Effector memory CD4-positive, alpha-beta T cell (primary cell): Measurements from ENCODE around the gene RASGRP2.

Experiments used
- DNase-seq, 3 donors: peaks; one replicate each; pipeline ENCODE4 v3.0.0-alpha.2; 2020
- H3K27ac ChIP-seq: 2 replicates; pipeline ENCODE4 v1.7.0; 2013; ENCODE audit warnings: mild to moderate bottlenecking, low read length, moderate library complexity; ENCODE audit not compliant: insufficient read depth, poor library complexity, severe bottlenecking
- H3K27me3 ChIP-seq: replicated peaks from 2 replicates; pipeline ENCODE4 v1.7.0; 2013; ENCODE audit warnings: mild to moderate bottlenecking, low read length; ENCODE audit not compliant: insufficient read depth, control insufficient read depth, poor library complexity, severe bottlenecking
- H3K36me3 ChIP-seq: 2 replicates; pipeline ENCODE4 v1.7.0; 2013; ENCODE audit warnings: mild to moderate bottlenecking, low read length, moderate library complexity; ENCODE audit not compliant: control insufficient read depth, insufficient read depth
- H3K4me1 ChIP-seq: 2 replicates; pipeline ENCODE4 v1.7.0; 2013; ENCODE audit warnings: low read length, mild to moderate bottlenecking; ENCODE audit not compliant: control insufficient read depth, insufficient read depth, poor library complexity, severe bottlenecking
- H3K4me3 ChIP-seq: 2 replicates; pipeline ENCODE4 v1.7.0; 2013; ENCODE audit warnings: low read length, low read depth, mild to moderate bottlenecking; ENCODE audit not compliant: insufficient read depth, poor library complexity, severe bottlenecking
- H3K9me3 ChIP-seq: 2 replicates; pipeline ENCODE4 v1.7.0; 2013; ENCODE audit warnings: mild to moderate bottlenecking, low read length, moderate library complexity; ENCODE audit not compliant: control insufficient read depth

RASGRP2 gene

DNA sequence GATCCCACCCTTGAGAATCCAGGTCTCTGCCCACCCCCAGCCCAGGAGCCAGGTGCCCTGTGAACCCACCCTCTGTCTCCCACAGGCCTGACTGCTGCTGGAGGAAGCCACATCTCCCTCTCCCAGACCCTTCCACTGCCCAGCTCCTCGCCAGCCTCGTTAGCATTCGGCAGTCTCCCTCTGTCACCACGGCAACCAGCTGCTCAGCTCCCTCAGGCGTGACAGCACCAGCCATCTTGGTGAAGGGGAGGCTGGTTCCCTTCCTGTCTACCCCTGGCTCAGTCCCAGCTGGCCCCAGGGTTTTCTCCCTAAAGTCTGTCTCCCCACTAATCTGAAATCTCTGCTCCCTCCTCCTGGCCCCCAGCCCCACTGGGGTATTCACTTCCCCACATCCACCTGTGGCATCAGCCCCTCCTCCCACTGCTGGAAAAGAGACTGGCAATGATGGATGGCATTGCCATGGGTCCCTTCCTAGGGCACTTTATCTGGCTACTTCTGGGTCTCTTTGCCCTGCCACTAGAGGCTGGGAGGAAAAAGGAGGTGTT, 49.0 kb downstream of the RASGRP2 start:
- H3K4me1 ChIP-seq: no peaks in the 10 kb centered on the region
- no peaks in the 10 kb centered on the region for H3K9me3 ChIP-seq
- no peak overlapping the region for H3K4me3 ChIP-seq
- no peak for DNase-seq
- no peaks in the 10 kb centered on the region for H3K36me3 ChIP-seq
- peaks cover 4% of the 10 kb centered on the region for H3K27me3 ChIP-seq
- H3K27ac ChIP-seq: no peak overlapping the region

DNA sequence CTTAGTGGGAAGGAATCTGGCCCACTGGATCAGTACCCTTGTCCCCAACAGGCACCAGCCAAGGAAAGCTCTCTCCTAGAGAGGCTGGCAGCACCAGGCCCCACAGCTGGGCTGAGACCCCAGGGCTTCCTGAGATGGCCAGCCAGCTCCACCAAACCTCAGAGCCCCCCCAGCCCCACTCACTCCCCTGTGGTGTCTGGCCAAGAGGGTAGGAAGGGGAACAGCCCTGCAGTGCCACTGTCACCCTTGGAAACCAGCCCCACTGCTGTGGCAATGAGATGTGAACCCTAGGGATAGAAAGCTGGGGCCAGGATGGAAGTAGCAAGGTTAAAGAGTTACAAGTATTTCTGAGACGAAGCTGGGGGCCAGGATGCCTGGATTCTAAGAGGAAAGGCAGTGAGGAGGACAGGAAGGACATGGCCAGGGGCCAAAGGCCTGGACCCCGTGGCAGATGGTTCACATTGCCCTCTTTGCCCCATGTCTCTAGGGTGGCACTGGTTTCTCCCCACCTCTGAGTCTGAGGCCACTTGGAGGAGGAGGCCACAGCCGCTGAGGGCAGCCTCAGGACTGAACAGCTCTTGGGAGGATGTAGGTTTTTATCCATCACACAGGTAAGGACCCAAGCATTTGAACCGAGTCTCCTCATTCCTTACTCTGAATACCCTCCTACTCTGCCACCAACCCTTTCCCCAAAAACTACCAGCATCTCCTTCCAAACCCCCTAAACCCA, 49.8 kb downstream of the RASGRP2 start:
- DNase-seq: no peak
- Histone ChIP-seq H3K4me3 (no peak overlapping the region), H3K9me3 (no peaks in the 10 kb centered on the region), H3K27ac (no peak overlapping the region), H3K27me3 (peaks cover 4% of the 10 kb centered on the region), H3K36me3 (no peaks in the 10 kb centered on the region), H3K4me1 (no peaks in the 10 kb centered on the region)

- Histone ChIP-seq H3K27me3 (peaks cover 4% of the 10 kb centered on the region), H3K27ac (no peak overlapping the region), H3K4me3 (no peak overlapping the region), H3K9me3 (no peaks in the 10 kb centered on the region), H3K36me3 (no peaks in the 10 kb centered on the region), H3K4me1 (peaks cover 8% of the 10 kb centered on the region)
- DNase-seq: no peak
Measured at GRCh38 chr11:64692764-64693331, 51.1 kb downstream of the RASGRP2 start.

DNA sequence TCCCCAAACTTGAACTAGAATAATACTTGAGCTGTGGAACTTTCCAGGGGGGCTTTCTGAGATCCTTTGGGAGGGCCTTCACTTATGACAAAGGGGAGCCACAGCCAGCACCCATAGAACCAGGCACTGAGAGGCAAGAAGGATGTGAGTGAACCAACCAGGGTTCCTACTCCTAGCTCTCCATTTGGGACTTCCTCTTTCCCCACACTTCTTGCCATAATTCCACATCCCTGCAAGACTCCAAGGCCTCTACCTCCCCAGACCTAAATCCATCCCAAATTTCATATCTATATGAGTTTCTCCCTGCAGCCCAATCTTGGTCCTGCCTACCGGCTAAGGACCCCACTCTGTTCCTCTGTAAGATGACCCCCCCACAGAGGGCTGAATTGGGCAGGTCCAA, 52.4 kb downstream of the RASGRP2 start:
- H3K9me3 ChIP-seq: no peaks in the 10 kb centered on the region
- peaks cover 8% of the 10 kb centered on the region for H3K4me1 ChIP-seq
- H3K4me3 ChIP-seq: no peak overlapping the region
- no peaks in the 10 kb centered on the region for H3K36me3 ChIP-seq
- no peak overlapping the region for H3K27ac ChIP-seq
- H3K27me3 ChIP-seq: peaks cover 4% of the 10 kb centered on the region
- no peak for DNase-seq

DNA sequence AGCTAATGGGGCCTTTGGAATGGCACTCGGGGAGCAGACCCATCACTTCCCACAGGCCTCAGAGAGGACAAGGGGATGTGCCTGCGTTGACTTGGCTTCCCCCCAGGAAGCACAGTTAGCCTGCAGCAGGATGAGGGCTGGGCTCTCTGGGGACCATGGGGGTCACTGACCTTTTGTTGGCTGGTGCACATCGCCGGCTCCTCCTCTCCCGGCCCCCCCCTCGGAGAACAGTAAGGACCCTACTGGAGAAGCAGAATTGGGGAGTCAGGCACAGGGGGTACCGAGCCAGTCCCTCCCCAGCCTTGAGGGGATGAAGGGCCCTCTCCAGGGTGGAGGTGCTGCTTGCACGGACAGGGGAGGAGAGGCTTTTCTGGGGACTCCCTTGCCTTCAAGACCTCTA, 53.7 kb downstream of the RASGRP2 start:
- Histone ChIP-seq H3K4me3 (no peak overlapping the region), H3K36me3 (no peaks in the 10 kb centered on the region), H3K27me3 (peaks cover 4% of the 10 kb centered on the region), H3K4me1 (peaks cover 8% of the 10 kb centered on the region), H3K9me3 (no peaks in the 10 kb centered on the region), H3K27ac (no peak overlapping the region)
- DNase-seq: no peak

- Histone ChIP-seq H3K27me3 (no peaks in the 10 kb centered on the region), H3K4me3 (peak overlapping the region; percentile 18), H3K27ac (no peak overlapping the region), H3K4me1 (peaks cover 8% of the 10 kb centered on the region), H3K36me3 (no peaks in the 10 kb centered on the region), H3K9me3 (no peaks in the 10 kb centered on the region)
- DNase-seq: peak; percentile 75 to 81 (median 76)
Measured at GRCh38 chr11:64688534-64688982, 55.4 kb downstream of the RASGRP2 start.

GRCh38 chr11:64687643-64688533, 56.1 kb downstream of the RASGRP2 start:
- no peak overlapping the region for H3K4me3 ChIP-seq

DNA sequence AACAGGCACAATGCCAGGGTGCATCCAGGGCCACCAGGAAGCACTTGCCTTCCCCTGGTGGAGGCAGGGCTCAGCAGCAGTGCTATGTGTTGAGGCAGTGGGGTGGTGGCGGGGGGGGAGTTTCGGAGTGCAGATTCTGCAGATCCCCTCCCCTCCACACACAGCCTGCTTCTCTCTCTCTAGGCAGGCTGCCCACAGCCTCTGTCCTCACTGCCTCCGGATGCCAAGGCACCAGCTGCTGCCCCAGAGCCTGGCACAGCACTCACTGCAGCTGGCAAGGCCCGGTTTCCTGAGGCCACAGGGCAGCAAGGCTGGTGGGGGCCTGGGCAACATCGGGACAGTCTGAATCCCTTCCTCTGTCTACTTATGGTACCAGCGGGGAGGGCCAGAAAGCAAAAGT, 56.7 kb downstream of the RASGRP2 start:
- no peaks in the 10 kb centered on the region for H3K27me3 ChIP-seq
- H3K36me3 ChIP-seq: no peaks in the 10 kb centered on the region
- DNase-seq: no peak
- H3K4me1 ChIP-seq: peaks cover 8% of the 10 kb centered on the region
- no peak overlapping the region for H3K4me3 ChIP-seq
- H3K27ac ChIP-seq: no peak overlapping the region
- H3K9me3 ChIP-seq: no peaks in the 10 kb centered on the region

More at GRCh38 chr11:64687643-64688533, 56.1 kb downstream of the RASGRP2 start:
- H3K27me3 ChIP-seq: no peaks in the 10 kb centered on the region
- no peaks in the 10 kb centered on the region for H3K36me3 ChIP-seq
- no peaks in the 10 kb centered on the region for H3K9me3 ChIP-seq
- no peak for DNase-seq
- H3K4me1 ChIP-seq: peaks cover 8% of the 10 kb centered on the region
- no peak overlapping the region for H3K27ac ChIP-seq

DNA sequence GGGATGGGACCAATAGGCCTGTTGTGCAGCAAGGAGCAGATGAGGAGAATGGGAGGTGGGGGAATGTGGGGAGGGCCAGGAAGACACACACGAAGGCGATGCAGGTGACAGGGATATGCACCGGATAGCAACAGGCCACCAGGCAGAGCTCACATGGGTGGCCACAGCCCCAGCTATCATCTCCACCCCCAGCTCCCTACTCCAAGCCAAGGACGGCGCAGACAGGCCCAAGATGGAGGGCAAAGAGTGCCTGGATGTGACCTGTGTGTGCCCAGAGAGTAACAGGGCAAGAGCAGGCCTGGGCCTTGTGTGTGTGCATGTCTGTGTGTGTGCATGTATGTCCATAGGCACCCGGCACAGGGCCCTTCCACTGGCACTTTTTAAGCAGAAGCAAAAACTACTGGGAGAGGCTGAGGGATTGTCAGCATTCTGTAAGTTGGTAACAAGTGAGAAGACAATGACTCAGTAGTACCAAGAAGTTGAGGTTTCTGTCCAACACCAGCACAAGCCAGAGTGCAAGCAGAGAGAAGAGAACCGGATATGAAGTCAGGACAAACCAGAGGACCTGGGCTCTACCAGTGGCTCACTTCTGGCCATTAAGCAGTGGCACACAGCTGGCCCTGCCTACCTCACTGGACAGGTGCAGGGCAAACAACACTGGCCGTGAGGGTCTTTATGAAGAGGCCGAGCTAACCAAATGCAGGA, 57.3 kb downstream of the RASGRP2 start:
- no peak for DNase-seq
- H3K9me3 ChIP-seq: no peaks in the 10 kb centered on the region
- H3K27me3 ChIP-seq: no peaks in the 10 kb centered on the region
- peaks cover 8% of the 10 kb centered on the region for H3K4me1 ChIP-seq
- no peak overlapping the region for H3K27ac ChIP-seq
- no peaks in the 10 kb centered on the region for H3K36me3 ChIP-seq
- no peak overlapping the region for H3K4me3 ChIP-seq
